Parathyroid adenoma (tissue), 2 donors: ENCODE data around the gene APBA1.

ENCODE experiments used
- H2AFZ ChIP-seq: fragments of 300-600 bp; sonication (generic); one replicate; pipeline ENCODE4 v1.7.0; 2017; ENCODE audit warnings: antibody characterized with exemption, mild to moderate bottlenecking
- H3K27ac ChIP-seq: fragments of 300-600 bp; sonication (generic); one replicate; pipeline ENCODE4 v1.7.0; 2017
- H3K27me3 ChIP-seq: fragments of 300-600 bp; sonication (generic); one replicate; pipeline ENCODE4 v1.7.0; 2017; ENCODE audit warnings: low read length; ENCODE audit not compliant: control insufficient read depth, insufficient read depth
- H3K36me3 ChIP-seq: fragments of 300-600 bp; sonication (generic); one replicate; pipeline ENCODE4 v1.7.0; 2017; ENCODE audit warnings: low read length; ENCODE audit not compliant: control insufficient read depth, insufficient read depth
- H3K4me1 ChIP-seq: fragments of 300-600 bp; sonication (generic); one replicate; pipeline ENCODE4 v1.7.0; 2017; ENCODE audit warnings: control low read depth
- H3K4me2 ChIP-seq: fragments of 300-600 bp; sonication (generic); one replicate; pipeline ENCODE4 v1.7.0; 2017; ENCODE audit warnings: low read length
- H3K4me3 ChIP-seq: fragments of 300-600 bp; sonication (generic); one replicate; pipeline ENCODE4 v1.7.0; 2017; ENCODE audit warnings: low read depth, low read length
- H3K79me2 ChIP-seq: fragments of 300-600 bp; sonication (generic); one replicate; pipeline ENCODE4 v1.7.0; 2017; ENCODE audit warnings: control low read depth
- H3K9ac ChIP-seq: fragments of 300-600 bp; sonication (generic); one replicate; pipeline ENCODE4 v1.7.0; 2017; ENCODE audit warnings: mild to moderate bottlenecking
- H3K9me3 ChIP-seq: fragments of 300-600 bp; sonication (generic); one replicate; pipeline ENCODE4 v1.7.0; 2017; ENCODE audit warnings: low read length; ENCODE audit not compliant: control insufficient read depth
- TF ChIP-seq, protein P1 (sequence below): fragments of 300-600 bp; sonication (generic); IDR thresholded peaks from one replicate; pipeline ENCODE4 v1.7.0; 2017; ENCODE audit warnings: antibody characterized with exemption, mild to moderate bottlenecking
- donor health status: primary hyperparathyroidism.

APBA1 gene

GRCh38 chr9:69715096-69715495 lies 42.9 kb upstream of the APBA1 start:
- Histone ChIP-seq H3K9ac (no peak overlapping the region), H3K4me2 (no peak overlapping the region), H3K4me3 (no peak overlapping the region), H3K36me3 (no peaks in the 10 kb centered on the region), H3K79me2 (no peaks in the 10 kb centered on the region), H3K4me1 (no peaks in the 10 kb centered on the region), H3K27me3 (no peaks in the 10 kb centered on the region), H3K27ac (no peak overlapping the region), H2AFZ (no peak overlapping the region), H3K9me3 (no peaks in the 10 kb centered on the region)
- TF ChIP-seq, protein P1, sequence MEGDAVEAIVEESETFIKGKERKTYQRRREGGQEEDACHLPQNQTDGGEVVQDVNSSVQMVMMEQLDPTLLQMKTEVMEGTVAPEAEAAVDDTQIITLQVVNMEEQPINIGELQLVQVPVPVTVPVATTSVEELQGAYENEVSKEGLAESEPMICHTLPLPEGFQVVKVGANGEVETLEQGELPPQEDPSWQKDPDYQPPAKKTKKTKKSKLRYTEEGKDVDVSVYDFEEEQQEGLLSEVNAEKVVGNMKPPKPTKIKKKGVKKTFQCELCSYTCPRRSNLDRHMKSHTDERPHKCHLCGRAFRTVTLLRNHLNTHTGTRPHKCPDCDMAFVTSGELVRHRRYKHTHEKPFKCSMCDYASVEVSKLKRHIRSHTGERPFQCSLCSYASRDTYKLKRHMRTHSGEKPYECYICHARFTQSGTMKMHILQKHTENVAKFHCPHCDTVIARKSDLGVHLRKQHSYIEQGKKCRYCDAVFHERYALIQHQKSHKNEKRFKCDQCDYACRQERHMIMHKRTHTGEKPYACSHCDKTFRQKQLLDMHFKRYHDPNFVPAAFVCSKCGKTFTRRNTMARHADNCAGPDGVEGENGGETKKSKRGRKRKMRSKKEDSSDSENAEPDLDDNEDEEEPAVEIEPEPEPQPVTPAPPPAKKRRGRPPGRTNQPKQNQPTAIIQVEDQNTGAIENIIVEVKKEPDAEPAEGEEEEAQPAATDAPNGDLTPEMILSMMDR: no peak

DNA sequence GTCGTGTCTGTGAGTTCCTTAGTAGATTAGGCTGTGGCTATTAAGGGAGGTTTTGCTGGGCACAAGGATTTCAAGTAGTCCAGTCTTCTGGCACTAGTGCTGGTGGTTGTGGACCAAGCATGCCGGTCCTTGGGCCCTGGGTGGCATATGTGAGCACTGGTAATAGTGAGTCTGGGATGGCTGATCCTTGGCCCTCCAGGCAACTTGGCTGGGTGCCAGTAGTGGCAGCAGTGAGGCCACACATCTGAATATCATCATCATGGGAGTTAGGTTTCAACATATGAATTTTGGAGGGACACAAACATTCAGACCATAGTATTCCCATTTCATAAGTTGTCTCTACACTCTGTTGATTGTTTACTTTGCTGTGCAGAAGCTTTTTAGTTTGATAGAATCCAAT lies 25.3 kb upstream of the APBA1 start:
- no peaks in the 10 kb centered on the region for H3K4me1 ChIP-seq
- no peaks in the 10 kb centered on the region for H3K9me3 ChIP-seq
- no peaks in the 10 kb centered on the region for H3K79me2 ChIP-seq
- H3K4me2 ChIP-seq: no peak overlapping the region
- no peaks in the 10 kb centered on the region for H3K36me3 ChIP-seq
- H2AFZ ChIP-seq: no peak overlapping the region
- H3K4me3 ChIP-seq: no peak overlapping the region
- no peak overlapping the region for H3K9ac ChIP-seq
- TF ChIP-seq, protein P1: no peak
- H3K27me3 ChIP-seq: no peaks in the 10 kb centered on the region
- no peak overlapping the region for H3K27ac ChIP-seq

DNA sequence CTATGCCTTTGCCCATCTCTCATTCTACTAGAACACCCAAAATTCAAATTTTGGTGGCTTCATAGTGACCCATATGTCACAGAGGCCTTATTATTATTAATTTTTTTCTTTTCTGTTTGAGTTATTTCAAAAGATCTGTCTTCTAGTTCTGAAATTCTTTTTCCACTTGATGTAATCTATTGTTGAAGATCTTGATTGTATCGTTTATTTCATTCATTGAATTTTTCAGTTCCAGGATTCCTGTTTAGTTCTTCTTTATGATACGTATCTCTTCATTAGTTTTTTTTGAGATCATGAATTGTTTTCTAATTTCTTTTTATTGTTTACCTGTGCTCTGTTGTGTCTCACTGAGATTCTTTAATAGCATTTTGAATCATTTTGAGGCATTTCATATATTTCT lies 24.6 kb upstream of the APBA1 start:
- H3K4me2 ChIP-seq: no peak overlapping the region
- no peaks in the 10 kb centered on the region for H3K4me1 ChIP-seq
- H3K9ac ChIP-seq: no peak overlapping the region
- no peaks in the 10 kb centered on the region for H3K27me3 ChIP-seq
- no peaks in the 10 kb centered on the region for H3K79me2 ChIP-seq
- H3K27ac ChIP-seq: no peak overlapping the region
- no peak overlapping the region for H3K4me3 ChIP-seq
- TF ChIP-seq, protein P1: no peak
- H3K9me3 ChIP-seq: no peaks in the 10 kb centered on the region
- no peak overlapping the region for H2AFZ ChIP-seq
- H3K36me3 ChIP-seq: no peaks in the 10 kb centered on the region

- no peaks in the 10 kb centered on the region for H3K27me3 ChIP-seq
- H2AFZ ChIP-seq: no peak overlapping the region
- H3K4me1 ChIP-seq: no peaks in the 10 kb centered on the region
- TF ChIP-seq, protein P1: no peak
- no peak overlapping the region for H3K9ac ChIP-seq
- no peak overlapping the region for H3K4me3 ChIP-seq
- no peak overlapping the region for H3K27ac ChIP-seq
- H3K9me3 ChIP-seq: no peaks in the 10 kb centered on the region
- H3K79me2 ChIP-seq: no peaks in the 10 kb centered on the region
- no peaks in the 10 kb centered on the region for H3K36me3 ChIP-seq
- H3K4me2 ChIP-seq: no peak overlapping the region
These were observed 17.9 kb upstream of the APBA1 start for GRCh38 chr9:69689991-69690538.

DNA sequence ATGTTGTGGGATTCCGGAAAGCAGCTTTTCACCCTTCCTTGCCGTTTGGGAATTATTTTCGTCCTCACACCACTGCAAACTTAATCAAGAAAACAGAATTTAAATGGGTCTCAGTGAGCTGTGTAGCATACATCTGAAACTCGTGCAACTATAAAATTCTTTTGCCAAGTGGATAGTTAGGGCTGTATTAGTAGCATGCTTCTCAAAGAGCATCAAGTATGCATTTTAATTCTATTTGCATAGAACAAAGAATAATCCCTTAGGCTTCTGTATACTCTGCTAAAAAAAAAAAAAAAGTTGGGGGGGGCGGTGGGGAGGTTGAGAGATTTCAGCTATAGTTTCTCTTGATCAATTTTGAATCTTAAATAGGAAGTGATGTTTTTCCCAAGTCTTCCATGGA lies 11.8 kb upstream of the APBA1 start:
- Histone ChIP-seq H3K9ac (no peak overlapping the region), H3K4me3 (no peak overlapping the region), H3K27ac (no peak overlapping the region), H3K36me3 (no peaks in the 10 kb centered on the region), H3K9me3 (no peaks in the 10 kb centered on the region), H3K4me2 (no peak overlapping the region), H2AFZ (no peak overlapping the region), H3K27me3 (no peaks in the 10 kb centered on the region), H3K79me2 (no peaks in the 10 kb centered on the region), H3K4me1 (no peaks in the 10 kb centered on the region)
- TF ChIP-seq, protein P1: no peak
